GDM1 (cell line): Measurements from ENCODE around the gene MGME1.

ENCODE experiments used
- DNase-seq: peaks from one replicate; lab custom pipeline; 2025; lab: John Stamatoyannopoulos, UW

MGME1 gene, protein sequence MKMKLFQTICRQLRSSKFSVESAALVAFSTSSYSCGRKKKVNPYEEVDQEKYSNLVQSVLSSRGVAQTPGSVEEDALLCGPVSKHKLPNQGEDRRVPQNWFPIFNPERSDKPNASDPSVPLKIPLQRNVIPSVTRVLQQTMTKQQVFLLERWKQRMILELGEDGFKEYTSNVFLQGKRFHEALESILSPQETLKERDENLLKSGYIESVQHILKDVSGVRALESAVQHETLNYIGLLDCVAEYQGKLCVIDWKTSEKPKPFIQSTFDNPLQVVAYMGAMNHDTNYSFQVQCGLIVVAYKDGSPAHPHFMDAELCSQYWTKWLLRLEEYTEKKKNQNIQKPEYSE

DNA sequence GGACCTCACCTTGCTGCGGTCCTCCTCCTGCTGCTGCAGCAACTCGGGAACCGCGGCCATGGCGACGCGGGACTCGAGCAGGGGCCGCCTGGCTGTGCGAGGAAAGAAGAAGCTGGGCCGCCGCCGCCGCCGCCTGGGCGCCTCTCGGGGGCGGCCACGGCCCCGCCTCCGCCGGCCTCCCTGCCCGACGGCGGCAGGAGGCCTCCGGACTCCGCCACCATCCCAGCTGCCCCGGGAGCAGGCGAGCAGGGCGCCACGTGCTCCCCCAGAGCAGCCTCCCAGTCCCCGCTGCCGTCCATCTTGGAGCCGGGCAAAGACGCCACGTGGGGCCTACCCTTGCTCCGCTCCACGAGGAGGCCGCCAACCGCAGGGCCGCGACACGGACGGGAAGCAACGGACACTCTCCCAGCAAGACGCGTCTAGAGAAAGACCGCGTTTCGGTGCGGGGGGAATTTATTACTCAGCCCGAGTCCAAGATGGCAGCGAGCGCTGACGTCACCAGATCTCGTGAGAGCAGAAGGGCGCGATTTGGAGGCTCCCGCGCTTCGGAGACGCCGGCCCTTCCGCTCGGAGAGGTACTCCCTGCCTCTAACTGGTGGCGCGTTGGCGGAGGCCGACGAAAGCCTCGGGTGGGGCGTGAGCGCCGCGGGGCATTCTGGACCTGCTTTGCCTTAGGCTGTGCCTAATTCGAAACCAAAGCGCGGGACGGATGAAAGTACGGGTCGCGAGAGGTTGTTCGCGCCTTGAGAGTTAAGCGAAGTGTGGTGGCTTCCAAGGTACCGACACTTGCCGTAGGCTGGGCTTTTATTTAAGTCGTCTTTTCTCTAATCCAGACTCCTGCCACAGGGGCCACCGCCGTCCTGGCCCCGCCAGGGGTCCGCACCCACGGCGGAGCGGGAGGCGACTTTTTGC, at the start of gene MGME1, which contains the start of gene SNX5:
TSS of gene MGME1 (plus strand) at position 653 of the 912 bp plus-strand sequence. CDS start 842 bp downstream, outside the sequence.
TSS of gene SNX5 (minus strand) at position 429 of the 912 bp plus-strand sequence. CDS start at position 60, 369 bp downstream.
- peak; percentile 99 for DNase-seq

DNA sequence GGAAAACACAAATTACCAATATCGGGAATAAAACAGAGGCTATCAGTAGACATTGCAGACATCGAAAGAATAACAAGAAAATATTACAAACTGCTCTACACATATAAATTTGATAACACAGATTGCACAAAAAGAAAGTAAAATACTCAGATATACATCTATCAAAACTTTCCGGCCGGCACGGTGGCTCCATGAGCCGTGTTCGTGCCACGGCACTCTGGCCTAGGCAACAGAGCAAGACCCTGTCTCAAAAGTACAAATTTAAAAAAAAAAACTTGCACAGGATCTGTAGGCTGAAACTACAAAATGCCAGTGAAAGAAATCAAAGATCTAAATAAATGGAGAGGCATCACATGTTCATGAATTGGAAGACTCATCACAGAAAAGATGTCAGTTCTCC, 49.7 kb upstream of the MGME1 start:
- DNase-seq: no peak

DNA sequence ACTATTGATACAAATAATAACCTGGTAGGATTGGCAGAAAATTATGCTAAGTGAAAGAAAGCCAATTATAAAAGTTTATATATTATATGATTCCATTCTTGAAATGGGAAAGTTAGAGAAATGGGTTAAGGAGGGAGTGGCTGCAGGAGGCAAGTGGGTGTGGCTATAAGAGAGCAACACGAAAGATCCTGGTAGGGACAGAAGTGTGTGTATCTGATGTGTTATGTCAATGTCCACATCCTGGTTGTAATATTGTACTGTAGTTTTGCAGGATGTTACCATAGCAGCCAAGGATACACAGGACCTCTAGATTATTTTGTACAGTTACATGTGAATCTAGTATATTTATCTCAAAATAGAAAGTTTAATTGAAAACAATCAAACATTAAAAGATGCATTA, 47.0 kb upstream of the MGME1 start:
- no peak for DNase-seq

DNA sequence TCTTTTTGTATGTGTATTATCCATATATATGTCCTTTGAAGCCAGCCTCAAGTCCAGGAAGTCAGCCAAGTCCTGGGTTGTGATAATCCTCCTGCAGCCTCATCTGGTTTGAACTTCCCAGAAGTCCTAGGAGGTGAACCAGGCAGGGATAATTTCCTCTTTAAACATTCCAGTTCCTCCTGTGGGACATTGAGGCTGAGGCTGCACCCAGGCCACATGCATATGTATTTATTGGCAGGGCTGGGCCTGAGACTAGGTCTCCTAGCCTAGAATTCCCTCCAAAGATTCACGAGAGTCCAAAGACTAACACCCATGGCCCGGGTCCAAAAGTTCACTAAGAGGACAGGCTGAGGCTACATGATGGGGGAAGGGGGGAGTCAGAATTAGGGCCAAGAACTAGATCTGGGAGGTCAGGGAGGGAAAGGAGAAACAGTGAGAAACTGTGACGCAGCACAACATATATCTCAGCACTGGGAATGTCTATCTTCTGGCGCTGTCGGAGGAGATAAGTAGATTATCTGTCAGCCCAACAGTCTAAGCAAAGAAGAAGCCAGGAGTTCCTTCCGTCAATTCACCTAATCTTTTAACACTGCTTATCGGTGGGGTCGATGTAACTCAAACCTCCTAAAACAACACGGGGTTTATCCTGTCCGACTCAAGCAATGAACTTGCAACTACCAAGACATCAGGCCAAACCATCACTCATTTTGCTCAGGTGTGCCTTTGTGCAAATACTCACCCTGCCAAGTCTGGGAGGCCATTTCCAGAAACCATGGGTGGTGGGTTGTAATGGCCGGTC, 43.5 kb upstream of the MGME1 start:
- DNase-seq: no peak

DNA sequence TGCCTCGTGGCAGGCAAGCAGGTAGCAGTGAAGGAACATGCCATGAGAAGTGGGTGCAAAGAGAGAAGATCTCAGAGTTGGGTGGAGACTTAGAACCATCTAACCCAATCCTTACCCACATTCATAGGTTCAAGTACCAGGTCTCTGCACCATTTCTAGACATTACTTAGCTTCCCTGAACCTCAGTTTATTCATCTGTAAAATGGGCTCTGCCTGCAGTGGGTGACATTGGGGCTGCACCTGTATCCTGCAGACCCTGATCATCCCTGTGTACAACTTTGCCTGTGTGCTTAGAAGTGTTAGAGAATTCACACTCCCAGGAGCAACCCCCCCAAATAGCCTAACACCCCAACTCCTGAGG, 42.9 kb upstream of the MGME1 start:
- no peak for DNase-seq

DNA sequence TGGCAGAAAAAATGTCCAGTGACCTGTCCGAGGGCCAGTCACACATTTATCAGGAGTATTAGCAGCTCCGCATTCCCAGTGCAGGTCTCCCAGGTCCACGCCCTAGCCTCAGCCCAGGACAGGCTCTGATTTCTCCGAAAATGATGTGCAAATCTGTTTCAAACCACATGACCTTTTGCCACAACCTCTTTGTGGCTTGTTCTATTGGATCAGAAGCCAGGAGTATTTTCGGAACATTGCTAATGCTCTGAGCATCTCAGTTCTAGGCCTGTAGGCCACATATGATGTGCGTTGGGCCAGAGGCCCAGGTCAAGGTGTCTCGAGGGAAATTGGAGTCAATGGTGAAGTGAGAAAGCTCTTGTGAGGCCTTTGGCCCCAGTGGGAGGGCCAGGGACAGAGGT, 40.6 kb upstream of the MGME1 start:
- no peak for DNase-seq

DNA sequence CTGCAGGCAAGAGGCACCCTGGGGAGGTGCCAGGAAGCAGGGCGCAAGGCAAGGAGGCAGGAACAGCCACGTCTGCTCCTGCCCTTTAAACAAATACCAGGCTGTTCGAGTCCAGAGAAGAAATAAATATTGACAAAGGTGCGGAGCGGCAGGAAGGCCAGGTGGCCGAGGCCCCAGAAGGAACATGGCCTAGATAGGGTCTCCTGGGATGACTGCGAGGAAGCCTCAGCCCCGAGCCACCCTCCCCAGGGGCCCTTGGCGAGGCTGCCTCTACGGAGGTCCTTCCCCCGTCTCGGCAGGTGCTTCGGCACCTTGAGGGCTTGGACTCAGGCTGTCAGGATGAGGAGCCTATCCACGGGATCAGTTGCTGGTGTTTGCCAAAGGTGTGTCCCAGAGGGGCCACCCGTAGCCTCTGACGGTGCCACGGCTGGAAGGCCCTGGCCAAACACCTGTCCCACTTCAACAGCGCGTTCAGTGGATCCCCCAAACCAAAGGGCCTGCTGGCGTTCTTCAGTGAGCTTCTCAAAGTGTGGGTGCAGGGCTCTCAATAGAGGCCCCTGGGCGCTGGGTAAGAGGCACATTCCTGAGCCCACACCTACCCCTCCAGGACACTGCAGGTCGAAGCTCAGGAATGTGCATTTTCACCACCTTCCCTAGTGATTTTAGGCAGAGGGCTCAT, 40.0 kb upstream of the MGME1 start:
- no peak for DNase-seq

DNA sequence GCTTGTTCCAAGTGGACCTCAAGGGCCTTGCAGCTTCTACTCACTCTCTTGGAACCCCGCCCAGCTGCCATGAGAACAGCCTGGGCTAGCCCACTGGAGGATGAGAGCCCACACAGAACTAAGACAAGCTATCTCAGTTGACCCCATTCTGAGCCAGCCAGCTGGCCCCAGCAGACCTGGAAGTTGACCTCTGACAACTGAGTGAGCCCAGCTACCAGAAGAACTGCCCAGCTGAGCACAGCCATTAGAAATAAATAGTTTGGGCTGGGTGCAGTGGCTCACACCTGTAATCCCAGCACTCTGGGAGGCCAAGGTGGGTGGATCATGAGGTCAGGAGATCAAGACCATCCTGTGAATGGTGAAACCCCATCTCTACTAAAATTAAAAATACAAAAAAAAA, 37.3 kb upstream of the MGME1 start:
- no peak for DNase-seq

DNA sequence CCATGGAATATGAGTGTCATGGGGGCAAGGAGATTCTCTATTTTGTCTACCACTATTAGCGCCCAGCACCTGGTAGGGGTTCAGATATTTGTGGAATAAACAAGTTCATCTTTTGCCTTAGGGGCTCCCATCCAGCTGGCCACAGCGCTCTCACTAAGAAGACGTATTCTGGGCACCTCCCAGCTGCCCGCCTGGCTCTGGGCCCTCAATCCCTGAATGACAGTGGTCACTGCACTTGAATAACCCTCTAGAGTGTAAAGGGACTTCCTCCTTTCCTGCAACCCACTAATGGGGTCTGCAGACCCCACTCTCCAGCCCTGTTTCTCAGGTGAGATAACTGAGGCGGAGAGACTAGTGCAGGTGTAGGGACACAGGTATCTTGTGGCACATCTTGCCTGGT, 36.4 kb upstream of the MGME1 start:
- DNase-seq: no peak

DNA sequence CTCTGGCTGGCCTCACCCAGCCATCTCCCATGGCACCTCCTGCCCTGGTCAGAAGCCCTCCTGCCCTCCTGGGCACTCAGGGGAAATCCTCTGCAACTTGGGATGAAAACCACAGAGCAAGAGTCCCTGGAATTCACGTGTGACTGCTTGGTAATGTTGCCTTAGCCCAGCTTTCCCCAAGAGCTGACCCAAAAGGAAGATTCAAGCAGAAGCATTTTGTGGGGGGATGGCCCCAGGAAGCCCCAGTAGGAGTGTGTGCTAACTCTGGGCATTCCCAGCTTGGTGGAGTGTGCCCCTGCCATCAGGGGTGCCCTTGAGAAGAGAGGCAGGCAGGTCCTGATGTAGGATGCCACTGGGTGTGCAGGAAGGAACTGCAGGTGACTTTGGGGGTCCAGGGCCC, 35.7 kb upstream of the MGME1 start:
- DNase-seq: no peak

DNA sequence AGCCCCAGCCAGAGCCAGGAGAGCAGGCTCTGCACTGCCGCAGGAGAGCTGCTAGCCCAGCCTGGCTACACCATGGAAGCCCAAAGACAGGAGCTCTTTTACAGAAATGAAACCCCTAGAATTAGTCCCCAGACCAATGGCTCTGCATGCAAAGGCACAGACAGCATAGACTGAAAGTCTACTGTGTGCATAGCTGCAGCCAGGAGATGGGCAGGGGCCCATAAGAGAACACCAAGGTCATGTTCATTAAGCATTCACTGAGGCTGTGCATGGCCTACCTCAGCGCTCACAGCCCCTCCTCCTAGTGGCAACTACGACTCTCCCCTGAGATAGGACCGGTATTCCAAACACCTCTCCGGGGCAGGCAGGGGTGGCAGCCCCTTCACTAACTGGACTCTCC, 35.1 kb upstream of the MGME1 start:
- DNase-seq: no peak

DNA sequence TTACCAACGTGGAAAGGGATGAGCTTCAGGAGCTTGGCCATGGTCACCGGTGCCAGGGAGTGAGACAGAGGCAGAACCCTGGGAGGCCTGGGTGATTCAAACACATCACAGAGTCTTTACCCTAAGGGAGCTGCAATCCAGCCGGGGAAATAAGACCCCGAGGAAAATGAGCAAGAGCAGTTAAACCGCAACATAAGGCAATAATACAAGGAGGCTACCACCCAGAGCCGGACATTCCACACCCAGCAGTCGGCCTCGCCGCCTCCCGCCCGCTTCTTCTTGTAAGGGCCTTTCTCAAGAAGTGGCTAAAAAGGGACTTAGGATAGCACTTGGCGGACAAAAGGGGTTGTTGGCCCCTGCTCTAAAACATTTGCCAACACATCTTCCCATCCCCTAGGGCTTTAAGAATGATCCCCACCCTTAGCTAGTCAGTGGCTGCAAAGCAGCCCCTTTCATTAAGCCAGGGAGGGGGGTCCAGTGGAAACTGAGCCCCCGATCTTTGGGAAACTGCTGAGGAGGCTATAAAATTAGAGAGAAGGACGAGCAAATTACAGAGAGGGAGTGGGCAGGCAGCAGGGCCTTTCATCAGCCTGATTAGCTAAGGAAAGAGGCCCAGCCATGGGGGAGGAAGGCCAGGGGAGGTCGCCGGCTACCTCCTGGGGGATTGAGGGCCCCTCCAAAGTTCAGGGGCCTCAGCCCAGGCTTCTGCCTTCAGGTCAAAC, 34.5 kb upstream of the MGME1 start:
- no peak for DNase-seq

DNA sequence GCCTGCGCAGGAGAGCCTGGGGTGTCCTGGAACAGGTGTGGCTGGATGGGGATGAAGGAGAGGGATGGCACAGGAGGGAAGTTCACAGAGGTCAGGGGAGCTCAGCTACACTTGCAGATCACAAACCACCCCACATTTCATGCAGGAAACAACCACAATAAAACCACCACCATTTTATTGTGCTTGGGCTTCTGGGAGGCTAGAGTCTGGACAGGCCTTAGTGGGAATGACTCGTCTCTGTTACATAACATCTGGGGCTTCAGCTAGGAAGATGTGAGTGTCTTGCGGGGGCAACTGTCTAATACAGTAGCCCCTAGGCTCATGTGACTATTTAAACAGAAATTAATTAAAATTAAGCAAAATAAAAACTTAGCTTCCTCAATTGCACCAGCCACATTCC, 33.6 kb upstream of the MGME1 start:
- no peak for DNase-seq

DNA sequence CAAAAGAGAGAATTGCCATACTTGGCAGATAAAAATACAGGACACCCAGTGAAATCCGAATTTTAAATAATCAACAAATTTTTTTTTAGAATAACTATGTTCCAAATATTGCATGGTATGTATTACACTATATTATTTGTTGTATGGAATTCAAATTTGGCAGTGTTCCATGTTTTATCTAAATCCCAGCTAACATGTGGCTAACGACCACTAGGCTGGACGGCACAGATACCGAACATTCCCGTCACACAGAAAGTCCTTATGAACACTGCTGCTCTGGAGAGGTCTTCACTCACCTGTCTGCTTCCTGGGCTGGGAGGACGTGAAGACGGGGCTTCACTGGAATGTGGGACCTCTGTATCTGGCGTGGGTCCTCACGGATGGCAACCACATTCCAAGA, 33.1 kb upstream of the MGME1 start:
- DNase-seq: no peak

DNA sequence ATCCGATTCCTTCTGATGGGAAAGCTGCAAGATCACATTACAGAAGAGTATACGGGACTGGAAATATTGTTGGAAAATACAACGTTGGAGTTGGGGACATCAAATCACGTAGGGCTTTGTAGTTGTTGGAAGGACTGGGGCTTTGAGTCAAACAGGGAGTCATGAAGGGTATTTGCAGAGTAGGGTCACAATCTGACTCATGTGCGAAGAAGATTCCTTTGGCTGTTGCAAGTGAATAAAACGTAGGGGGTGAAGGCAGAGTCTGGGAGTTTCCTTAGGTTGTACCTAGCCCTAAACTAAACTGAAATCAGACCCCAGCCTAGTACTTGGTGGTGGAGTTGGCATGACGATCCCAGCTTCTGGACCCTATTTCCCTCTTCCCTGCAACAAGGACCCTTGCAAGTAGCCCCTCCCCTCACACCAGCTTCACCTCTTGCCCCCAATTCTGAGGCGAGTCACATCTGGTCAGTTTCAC, 32.5 kb upstream of the MGME1 start:
- no peak for DNase-seq

DNA sequence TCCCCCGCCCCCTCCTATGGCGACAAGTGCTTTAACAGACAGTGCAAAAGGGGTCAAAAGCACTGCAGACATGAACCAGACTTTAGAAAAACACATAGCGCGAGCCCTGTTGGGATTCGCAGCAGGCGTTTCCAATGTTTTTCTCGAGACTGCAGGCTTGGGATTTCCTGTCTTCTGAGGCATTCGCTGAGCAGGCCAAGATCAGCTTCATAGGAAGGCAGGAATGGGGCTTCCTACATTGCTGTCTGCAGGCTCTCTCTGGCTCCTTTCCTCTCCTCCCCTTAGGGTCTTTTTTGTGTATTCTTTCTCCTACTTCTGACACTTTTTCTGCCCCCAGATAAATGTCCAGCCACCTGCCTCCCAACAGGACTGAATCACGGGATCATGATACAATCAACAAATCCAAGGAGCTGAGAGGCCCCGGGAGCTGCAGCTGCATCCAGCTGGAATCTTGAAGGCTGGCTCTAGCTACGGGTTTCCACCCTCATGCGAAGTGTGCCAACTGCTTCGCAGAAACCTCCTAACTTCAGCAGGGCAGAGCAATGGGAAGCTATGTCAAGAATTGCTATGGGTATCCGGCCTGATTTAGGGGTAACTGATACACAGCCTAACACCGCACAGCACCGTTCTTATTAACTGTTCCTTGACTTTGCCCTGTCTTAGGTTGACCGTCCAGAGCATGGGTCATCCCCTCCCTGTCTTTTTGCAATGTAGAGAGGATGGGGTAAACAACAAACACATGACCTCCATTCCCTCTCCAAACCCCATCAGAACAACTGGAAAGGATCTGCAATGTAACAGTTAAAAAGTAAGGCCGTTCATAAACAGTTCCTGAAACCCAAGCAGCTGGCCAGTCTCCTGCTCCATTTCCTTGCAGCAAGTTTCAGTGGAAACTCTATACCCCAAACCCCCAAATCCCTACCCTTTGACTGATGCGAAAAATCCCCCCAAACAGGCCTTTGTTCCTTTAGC, 31.8 kb upstream of the MGME1 start:
- DNase-seq: no peak

DNA sequence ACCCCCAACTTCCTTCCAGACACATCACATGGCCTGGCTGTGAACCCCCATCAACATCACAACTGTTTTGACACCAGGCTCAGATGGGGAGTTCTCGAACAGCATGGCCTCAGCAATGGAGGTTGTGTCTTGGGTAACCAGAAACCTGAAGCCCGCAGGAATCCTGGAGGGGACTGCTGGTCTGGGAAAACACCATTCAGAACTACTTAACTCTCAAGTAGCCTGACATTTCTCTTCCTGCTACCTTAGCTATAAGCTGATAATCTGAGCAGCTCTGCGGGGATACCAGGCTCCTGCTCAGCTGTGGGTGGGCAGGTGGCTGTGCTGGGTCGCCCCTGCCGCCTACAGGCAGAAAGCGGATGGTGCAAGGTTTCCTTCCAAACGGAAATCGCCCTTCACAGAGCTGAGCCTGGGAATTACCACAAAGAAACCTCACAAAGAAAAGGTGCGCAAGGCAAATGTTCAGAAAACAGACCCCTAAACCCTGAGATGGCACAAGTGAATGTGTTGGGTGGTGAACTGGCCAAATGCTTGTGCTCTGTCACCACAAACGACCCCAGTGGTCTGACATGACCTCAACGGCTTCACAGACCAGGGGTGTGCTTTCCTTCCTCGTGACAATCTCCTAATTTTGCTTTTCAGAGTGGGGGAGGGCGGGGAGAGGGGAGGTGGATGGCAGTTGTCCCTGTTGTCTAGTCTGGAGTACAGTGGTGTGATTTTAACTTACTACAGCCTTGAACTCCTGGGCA, 29.8 kb upstream of the MGME1 start:
- peak; percentile 33 for DNase-seq

DNA sequence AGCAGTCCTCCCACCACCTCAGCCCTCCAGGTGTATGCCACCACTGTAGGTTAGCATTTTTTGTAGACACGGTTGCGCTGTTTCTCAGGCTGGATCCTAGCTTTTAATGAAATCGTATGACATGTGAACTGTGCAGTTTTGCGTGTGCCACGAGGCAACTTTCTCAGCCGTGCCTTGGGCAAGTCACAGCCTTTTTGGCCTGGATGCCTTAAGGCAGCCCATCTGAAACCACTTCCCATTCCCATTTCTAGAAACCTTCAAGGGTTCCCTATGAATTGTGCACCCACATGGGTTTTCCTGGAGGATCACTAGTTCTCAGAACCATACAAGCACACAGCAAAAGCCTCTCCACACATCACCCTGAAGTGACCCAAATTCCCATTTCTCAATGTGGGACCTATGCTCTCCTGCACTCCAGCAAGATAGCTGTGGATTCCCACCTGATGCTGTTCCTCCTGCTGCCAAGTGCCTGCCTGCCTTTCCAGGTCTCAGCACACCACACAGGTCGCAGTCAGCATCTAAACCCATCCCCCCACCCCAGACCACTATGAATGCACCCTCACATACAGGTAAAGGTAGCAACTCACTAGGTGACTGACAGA, 29.1 kb upstream of the MGME1 start:
- no peak for DNase-seq
